GM19468 (cell line): ENCODE results near the gene ATP9B.

Experiments used
- ATAC-seq: cut with Tn5 transposase; IDR thresholded peaks from one replicate; pipeline ENCODE4 v1.9.1; 2021; ENCODE audit warnings: mild to moderate bottlenecking, moderate library complexity, moderate number of reproducible peaks; ENCODE audit not compliant: unreplicated experiment; ENCODE audit errors: extremely low read depth

ATP9B gene

GRCh38 chr18:79413426-79413825 is 344.2 kb downstream of the ATP9B start:
- no peak for ATAC-seq

- ATAC-seq, result no peak
Measured at GRCh38 chr18:79413901-79414300, 344.7 kb downstream of the ATP9B start.

GRCh38 chr18:79416022-79416676 is 347.0 kb downstream of the ATP9B start:
- ATAC-seq, result no peak

- ATAC-seq, result no peak
Measured at GRCh38 chr18:79416677-79417052, 347.5 kb downstream of the ATP9B start.

- no peak for ATAC-seq
Measured at GRCh38 chr18:79418236-79418635, 349.0 kb downstream of the ATP9B start.

GRCh38 chr18:79418642-79419041 is 349.4 kb downstream of the ATP9B start:
- no peak for ATAC-seq

GRCh38 chr18:79420033-79420745 is 351.0 kb downstream of the ATP9B start:
- no peak for ATAC-seq

- no peak for ATAC-seq
Measured at GRCh38 chr18:79421275-79421857, 352.2 kb downstream of the ATP9B start.

- ATAC-seq, result peak; percentile 19
Measured at GRCh38 chr18:79422022-79422782, 353.0 kb downstream of the ATP9B start.

- ATAC-seq, result no peak
Measured at GRCh38 chr18:79422783-79423165, 353.6 kb downstream of the ATP9B start.

- ATAC-seq, result no peak
Measured at GRCh38 chr18:79423211-79424007, 354.2 kb downstream of the ATP9B start.

GRCh38 chr18:79424008-79424565 is 354.9 kb downstream of the ATP9B start:
- no peak for ATAC-seq

- ATAC-seq, result no peak
Measured at GRCh38 chr18:79424880-79425568, 355.8 kb downstream of the ATP9B start.

GRCh38 chr18:79425569-79425886 is 356.3 kb downstream of the ATP9B start:
- no peak for ATAC-seq

- ATAC-seq, result no peak
Measured at GRCh38 chr18:79426376-79427300, 357.4 kb downstream of the ATP9B start.

- ATAC-seq, result no peak
Measured at GRCh38 chr18:79427368-79428225, 358.4 kb downstream of the ATP9B start.
